ENCODE data around the gene TSR1. TPM values are rescaled to one million over a fixed set of nuclear protein-coding genes. Genes with fewer than 3 reads are reported as not detected.

TSR1 gene
- total and polyA plus RNA-seq, 7 donors: 6.7 to 56.3 (median 21.9) TPM

DNA sequence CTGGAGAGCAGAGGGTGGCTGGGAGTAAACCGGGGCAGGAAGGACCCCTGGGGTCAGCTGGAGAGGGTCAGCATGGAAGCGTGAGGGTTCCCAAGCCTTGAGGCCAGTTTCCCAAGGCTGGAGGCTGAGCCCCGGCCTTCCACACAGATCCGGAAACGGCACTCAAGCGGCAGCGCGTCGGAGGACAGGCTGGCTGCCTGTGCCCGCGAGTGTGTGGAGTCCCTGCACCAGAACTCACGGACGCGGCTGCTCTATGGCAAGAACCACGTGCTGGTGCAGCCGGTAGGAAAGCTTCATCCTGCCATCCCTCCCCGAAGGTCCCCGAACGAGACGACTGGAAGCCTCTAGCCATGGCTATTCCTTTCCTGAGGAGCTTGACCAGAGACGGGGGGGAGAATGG is 27.1 kb upstream of the TSR1 start:
- peak overlapping the region in 1 of 4 donors; percentile 1 for H3K27ac ChIP-seq
- TF ChIP-seq EP300 (IDR thresholded peaks at IDR 0.05) (no peak), POLR2AphosphoS5 (IDR thresholded peaks at IDR 0.05) (no peak)
- H3K27me3 ChIP-seq: no peaks in the 10 kb centered on the region
- peaks cover 0 to 42% (median 35%) of the 10 kb centered on the region in 4 donors for H3K4me1 ChIP-seq
- peaks cover 3 to 35% (median 5%) of the 10 kb centered on the region in 4 donors for H3K36me3 ChIP-seq
- H3K4me3 ChIP-seq: no peak overlapping the region
- H3K9me3 ChIP-seq: no peaks in the 10 kb centered on the region
- no peak for DNase-seq
- WGBS, 2 donors: 96 to 97% methylated on average over 21 of the region's 21 CpGs
- intact Hi-C loops (cut with DNase I): loop anchor here (10.0 kb wide), 1 partner anchor 51 kb away; no protein-coding TSS in a partner anchor

- H3K9me3 ChIP-seq: no peaks in the 10 kb centered on the region
- DNase-seq: no peak
- H3K36me3 ChIP-seq: peaks cover 3 to 35% (median 5%) of the 10 kb centered on the region in 4 donors
- TF ChIP-seq, protein P1, sequence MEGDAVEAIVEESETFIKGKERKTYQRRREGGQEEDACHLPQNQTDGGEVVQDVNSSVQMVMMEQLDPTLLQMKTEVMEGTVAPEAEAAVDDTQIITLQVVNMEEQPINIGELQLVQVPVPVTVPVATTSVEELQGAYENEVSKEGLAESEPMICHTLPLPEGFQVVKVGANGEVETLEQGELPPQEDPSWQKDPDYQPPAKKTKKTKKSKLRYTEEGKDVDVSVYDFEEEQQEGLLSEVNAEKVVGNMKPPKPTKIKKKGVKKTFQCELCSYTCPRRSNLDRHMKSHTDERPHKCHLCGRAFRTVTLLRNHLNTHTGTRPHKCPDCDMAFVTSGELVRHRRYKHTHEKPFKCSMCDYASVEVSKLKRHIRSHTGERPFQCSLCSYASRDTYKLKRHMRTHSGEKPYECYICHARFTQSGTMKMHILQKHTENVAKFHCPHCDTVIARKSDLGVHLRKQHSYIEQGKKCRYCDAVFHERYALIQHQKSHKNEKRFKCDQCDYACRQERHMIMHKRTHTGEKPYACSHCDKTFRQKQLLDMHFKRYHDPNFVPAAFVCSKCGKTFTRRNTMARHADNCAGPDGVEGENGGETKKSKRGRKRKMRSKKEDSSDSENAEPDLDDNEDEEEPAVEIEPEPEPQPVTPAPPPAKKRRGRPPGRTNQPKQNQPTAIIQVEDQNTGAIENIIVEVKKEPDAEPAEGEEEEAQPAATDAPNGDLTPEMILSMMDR (IDR thresholded peaks at IDR 0.05): no peak
- no peak for TF ChIP-seq EP300 (IDR thresholded peaks at IDR 0.05)
- no peak for TF ChIP-seq POLR2AphosphoS5 (IDR thresholded peaks at IDR 0.05)
- TF ChIP-seq POLR2A (IDR thresholded peaks at IDR 0.05): no peak
- H3K27ac ChIP-seq: no peak overlapping the region
- 96 to 97% methylated on average over 14 of the region's 14 CpGs for WGBS, 2 donors
- intact Hi-C loops (cut with DNase I): loop anchor here (10.0 kb wide), 1 partner anchor 52 kb away; no protein-coding TSS in a partner anchor
- no peak overlapping the region for H3K4me3 ChIP-seq
- peaks cover 0 to 38% (median 30%) of the 10 kb centered on the region in 4 donors for H3K4me1 ChIP-seq
- H3K27me3 ChIP-seq: no peaks in the 10 kb centered on the region
Measured at GRCh38 chr17:2362881-2363280, 26.6 kb upstream of the TSR1 start.

- Histone ChIP-seq H3K36me3 (peaks cover 3 to 35% (median 5%) of the 10 kb centered on the region in 4 donors), H3K27me3 (no peaks in the 10 kb centered on the region), H3K27ac (no peak overlapping the region), H3K4me3 (no peak overlapping the region), H3K4me1 (peaks cover 0 to 33% (median 27%) of the 10 kb centered on the region in 4 donors), H3K9me3 (no peaks in the 10 kb centered on the region)
- WGBS, 2 donors: 91 to 96% methylated on average over 19 of the region's 19 CpGs
- no peak for TF ChIP-seq POLR2A (IDR thresholded peaks at IDR 0.05)
- TF ChIP-seq POLR2AphosphoS5 (IDR thresholded peaks at IDR 0.05): no peak
- TF ChIP-seq, protein P1 (IDR thresholded peaks at IDR 0.05): no peak
- TF ChIP-seq EP300 (IDR thresholded peaks at IDR 0.05): no peak
- no peak for DNase-seq
- intact Hi-C loops (cut with DNase I): loop anchor here (10.0 kb wide), 1 partner anchor 52 kb away; no protein-coding TSS in a partner anchor
Measured at GRCh38 chr17:2362416-2362815, 26.2 kb upstream of the TSR1 start.

GRCh38 chr17:2362016-2362415 is 25.8 kb upstream of the TSR1 start:
- no peak for TF ChIP-seq POLR2AphosphoS5 (IDR thresholded peaks at IDR 0.05)
- no peak for TF ChIP-seq EP300 (IDR thresholded peaks at IDR 0.05)
- TF ChIP-seq, protein P1 (IDR thresholded peaks at IDR 0.05): no peak
- TF ChIP-seq POLR2A (IDR thresholded peaks at IDR 0.05): no peak
- Histone ChIP-seq H3K27ac (no peak overlapping the region), H3K36me3 (peaks cover 3 to 35% (median 5%) of the 10 kb centered on the region in 4 donors), H3K4me3 (no peak overlapping the region), H3K27me3 (no peaks in the 10 kb centered on the region), H3K9me3 (no peaks in the 10 kb centered on the region), H3K4me1 (peaks cover 0 to 29% (median 26%) of the 10 kb centered on the region in 4 donors)
- WGBS, 2 donors: 97% methylated on average over 20 of the region's 20 CpGs
- DNase-seq: no peak
- intact Hi-C loops (cut with DNase I): loop anchor here (10.0 kb wide), 1 partner anchor 53 kb away; no protein-coding TSS in a partner anchor

DNA sequence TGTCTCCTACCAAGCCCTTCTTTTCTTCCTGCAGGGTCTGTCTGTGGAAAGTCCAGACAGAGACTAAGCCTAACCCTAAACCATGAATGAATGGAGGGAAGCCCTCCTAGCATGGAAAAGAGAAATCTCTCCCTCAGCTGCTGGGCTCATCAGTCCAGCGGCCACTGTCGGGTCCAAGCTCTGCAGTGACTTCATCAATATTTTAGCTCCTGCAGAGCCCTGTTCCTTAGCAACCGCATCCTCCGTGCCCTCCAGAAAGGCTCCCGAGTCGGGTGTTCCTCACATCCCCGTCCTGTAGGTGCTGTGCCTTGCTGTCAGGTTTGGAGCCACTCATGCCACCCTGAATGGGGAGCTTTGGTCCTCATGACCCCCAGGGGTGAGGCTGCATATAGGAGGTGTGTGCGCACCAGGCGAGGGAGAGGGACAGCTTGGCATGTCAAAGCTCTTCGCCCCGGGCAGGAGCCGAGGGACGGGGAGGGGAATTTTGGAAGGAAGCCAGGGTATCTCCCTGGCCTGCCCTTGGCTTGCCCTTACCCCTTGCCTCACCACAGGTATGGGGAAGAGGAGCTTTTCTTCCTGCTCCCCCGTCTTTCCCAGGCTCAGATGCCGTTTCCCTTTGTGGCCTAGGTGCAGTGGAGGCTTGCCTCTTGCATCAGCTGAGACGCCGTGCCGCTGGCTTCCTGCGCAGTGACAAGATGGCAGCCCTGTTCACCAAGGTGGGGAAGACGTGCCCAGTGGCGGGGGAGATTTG is 24.9 kb upstream of the TSR1 start:
- Histone ChIP-seq H3K27me3 (no peaks in the 10 kb centered on the region), H3K4me1 (peaks cover 0 to 26% (median 24%) of the 10 kb centered on the region in 4 donors), H3K4me3 (no peak overlapping the region), H3K36me3 (peaks cover 3 to 35% (median 5%) of the 10 kb centered on the region in 4 donors), H3K9me3 (no peaks in the 10 kb centered on the region), H3K27ac (no peak overlapping the region)
- intact Hi-C loops (cut with DNase I): loop anchor here (10.0 kb wide), 1 partner anchor 54 kb away; no protein-coding TSS in a partner anchor
- no peak for TF ChIP-seq POLR2AphosphoS5 (IDR thresholded peaks at IDR 0.05)
- DNase-seq: no peak
- 84 to 85% methylated on average over 21 of the region's 21 CpGs for WGBS, 2 donors

Measured in sigmoid colon (tissue), 7 donors.